ENCODE measurements around the gene GPR179.
"Not testable (repeated sequence)": the region's sequence is repeated elsewhere in the genome, so short reads cannot be mapped to it uniquely, and the experiment has no call there.

- peak; percentile 36 for TF ChIP-seq CTCF (conservative IDR thresholded peaks at IDR 0.05; ENCODE audit: low read length)
- not testable (repeated sequence) for TF ChIP-seq EZH2phosphoT487 (IDR thresholded peaks at IDR 0.05; ENCODE audit: borderline replicate concordance)
These were observed 55.4 kb downstream of the GPR179 start for GRCh38 chr17:38288217-38288827.
